A673 (cell line): Measurements from ENCODE around the gene TMEFF2. TPM values are rescaled to one million over a fixed set of nuclear protein-coding genes. Genes with fewer than 3 reads are reported as not detected.

Experiments used
- BruUV-seq: library from RNA; stranded (reverse); fragments of 400-500 nt; replicated peaks from 2 replicates; lab custom pipeline; 2021; lab: Mats Ljungman, UMichigan
- CTCF ChIA-PET: fragments of 300-600 bp; sonication (Branson Sonifier 250); formaldehyde crosslinking; loops from one replicate; lab custom pipeline; 2022; ENCODE audit warnings: antibody characterized with exemption; lab: Charles Lee
- POLR2A ChIA-PET: fragments of 300-600 bp; sonication (Branson Sonifier 250); formaldehyde crosslinking; loops from one replicate; lab custom pipeline; 2022; ENCODE audit warnings: antibody characterized with exemption; ENCODE audit not compliant: low non-redundant PET; lab: Charles Lee
- DNase-seq: peaks from one replicate; pipeline ENCODE4 v3.0.0-alpha.2; 2015; ENCODE audit warnings: low spot score
- H3K27ac ChIP-seq: fragments of 200-600 bp; sonication (generic); 2 replicates; pipeline ENCODE4 v1.5.1; 2016; ENCODE audit warnings: mixed run types, low read depth, mild to moderate bottlenecking, mixed read lengths, antibody characterized with exemption, low read length; ENCODE audit not compliant: poor library complexity, severe bottlenecking
- H3K27me3 ChIP-seq: fragments of 200-600 bp; sonication (generic); replicated peaks from 2 replicates; pipeline ENCODE4 v1.6.1; 2017; ENCODE audit warnings: mixed run types, low read depth, mild to moderate bottlenecking, mixed read lengths, antibody characterized with exemption, low read length; ENCODE audit not compliant: insufficient read depth, poor library complexity
- H3K36me3 ChIP-seq: fragments of 200-600 bp; sonication (generic); 2 replicates; pipeline ENCODE4 v1.6.1; 2016; ENCODE audit warnings: mixed run types, mild to moderate bottlenecking, mixed read lengths, antibody characterized with exemption, low read length; ENCODE audit not compliant: insufficient read depth, poor library complexity, severe bottlenecking
- H3K4me1 ChIP-seq: fragments of 200-600 bp; sonication (generic); 2 replicates; pipeline ENCODE4 v1.6.1; 2017; ENCODE audit warnings: mixed run types, mild to moderate bottlenecking, mixed read lengths, antibody characterized with exemption, low read length; ENCODE audit not compliant: insufficient read depth, poor library complexity, severe bottlenecking
- H3K4me3 ChIP-seq: fragments of 200-600 bp; sonication (generic); 2 replicates; pipeline ENCODE4 v1.5.1; 2016; ENCODE audit warnings: low read depth, mixed run types, mild to moderate bottlenecking, mixed read lengths, low read length; ENCODE audit not compliant: poor library complexity, severe bottlenecking
- H3K9me3 ChIP-seq: fragments of 200-600 bp; sonication (generic); 2 replicates; pipeline ENCODE4 v1.6.1; 2016; ENCODE audit warnings: mixed run types, low read depth, mild to moderate bottlenecking, mixed read lengths, antibody characterized with exemption, low read length; ENCODE audit not compliant: poor library complexity, severe bottlenecking
- CTCF ChIP-seq: fragments of 300-800, 200-600 bp; sonication (generic); conservative IDR thresholded peaks from 2 replicates; pipeline ENCODE4 v1.5.1; 2017; ENCODE audit warnings: low read depth, mild to moderate bottlenecking, antibody characterized with exemption, low read length, moderate library complexity, mixed read lengths
- EZH2 ChIP-seq: fragments of 200-600 bp; sonication (generic); IDR thresholded peaks from 2 replicates; pipeline ENCODE4 v1.6.1; 2017; ENCODE audit warnings: borderline replicate concordance, low read depth, mild to moderate bottlenecking, mixed read lengths, antibody characterized with exemption, low read length; ENCODE audit not compliant: poor library complexity, severe bottlenecking
- intact Hi-C: fragments of 100-400 bp; cut with micrococcal nuclease; formaldehyde crosslinking; loops from one replicate; pipeline ENCODE4 v1.10.0; 2022; ENCODE audit not compliant: unreplicated experiment
- total RNA-seq: library from RNA; stranded (reverse); gene quantifications from 2 replicates; pipeline ENCODE4 v1.2.3, GENCODE V29; 2021

TMEFF2 gene
- total RNA-seq, 1 experiment from 2014 or later = 7.0 TPM

- BruUV-seq = no TSS peak
- Histone ChIP-seq H3K27ac (no peak overlapping the region), H3K4me3 (no peak overlapping the region), H3K4me1 (peaks cover 4% of the 10 kb centered on the region), H3K27me3 (no peaks in the 10 kb centered on the region), H3K9me3 (no peaks in the 10 kb centered on the region), H3K36me3 (no peaks in the 10 kb centered on the region)
- no peak for DNase-seq
- intact Hi-C loops = no loop called here
- CTCF ChIA-PET = no interaction called here
- TF ChIP-seq EZH2 (no peak), CTCF (no peak)
- POLR2A ChIA-PET = no interaction called here
These were observed 279.0 kb downstream of the TMEFF2 start for GRCh38 chr2:191915750-191916149.

- H3K27ac ChIP-seq = no peak overlapping the region
- H3K4me3 ChIP-seq = no peak overlapping the region
- peaks cover 13% of the 10 kb centered on the region for H3K4me1 ChIP-seq
- POLR2A ChIA-PET = no interaction called here
- no TSS peak for BruUV-seq
- CTCF ChIA-PET = no interaction called here
- no peaks in the 10 kb centered on the region for H3K36me3 ChIP-seq
- no peak for DNase-seq
- no peaks in the 10 kb centered on the region for H3K27me3 ChIP-seq
- H3K9me3 ChIP-seq = no peaks in the 10 kb centered on the region
- TF ChIP-seq CTCF = no peak
- no peak for TF ChIP-seq EZH2
- intact Hi-C loops = no loop called here
These were observed 280.9 kb downstream of the TMEFF2 start for GRCh38 chr2:191913796-191914195.

- CTCF ChIA-PET = no interaction called here
These were observed 282.0 kb downstream of the TMEFF2 start for GRCh38 chr2:191912764-191913163.

More at GRCh38 chr2:191912764-191913163, 282.0 kb downstream of the TMEFF2 start:
- no peak for TF ChIP-seq CTCF
- TF ChIP-seq EZH2 = no peak
- Histone ChIP-seq H3K4me1 (peaks cover 13% of the 10 kb centered on the region), H3K27ac (no peak overlapping the region), H3K27me3 (no peaks in the 10 kb centered on the region), H3K9me3 (no peaks in the 10 kb centered on the region), H3K4me3 (no peak overlapping the region), H3K36me3 (no peaks in the 10 kb centered on the region)
- POLR2A ChIA-PET = no interaction called here
- no peak for DNase-seq
- intact Hi-C loops = no loop called here
- BruUV-seq = no TSS peak
